NT2/D1 (cell line): Measurements from ENCODE around the gene TBC1D30.

Experiments used
- DNase-seq: peaks from one replicate; pipeline ENCODE4 v3.0.0-alpha.2; 2011; ENCODE audit warnings: low read depth, low spot score
- H3K27me3 ChIP-seq: 2 replicates; pipeline ENCODE4 v1.6.0; 2011; ENCODE audit warnings: mild to moderate bottlenecking; ENCODE audit not compliant: insufficient read length, insufficient read depth
- H3K36me3 ChIP-seq: 2 replicates; pipeline ENCODE4 v1.6.1; 2011; ENCODE audit warnings: mild to moderate bottlenecking, low read length, mixed read lengths; ENCODE audit not compliant: insufficient read depth, insufficient read length
- H3K4me1 ChIP-seq: 2 replicates; pipeline ENCODE4 v1.5.1; 2011; ENCODE audit not compliant: insufficient read depth, insufficient read length
- H3K4me3 ChIP-seq: 2 replicates; pipeline ENCODE4 v1.5.1; 2011; ENCODE audit warnings: low read depth; ENCODE audit not compliant: insufficient read length
- H3K9ac ChIP-seq: 2 replicates; pipeline ENCODE4 v1.6.0; 2011; ENCODE audit warnings: low read depth; ENCODE audit not compliant: insufficient read length
- H3K9me3 ChIP-seq: 2 replicates; pipeline ENCODE4 v1.5.1; 2011; ENCODE audit warnings: mild to moderate bottlenecking, low read length; ENCODE audit not compliant: insufficient read depth
- SUZ12 ChIP-seq: IDR thresholded peaks from 2 replicates; pipeline ENCODE4 v1.6.1; 2011; ENCODE audit not compliant: insufficient read length, insufficient read depth; ENCODE audit errors: extremely low read depth
- YY1 ChIP-seq: IDR thresholded peaks from 2 replicates; pipeline ENCODE4 v1.6.1; 2011; ENCODE audit not compliant: insufficient read length, insufficient read depth
- ZNF274 ChIP-seq: IDR thresholded peaks from 2 replicates; pipeline ENCODE4 v1.6.1; 2011; ENCODE audit warnings: mild to moderate bottlenecking, low read depth, low read length

TBC1D30 gene

GRCh38 chr12:64864319-64864718 is 39.9 kb downstream of the TBC1D30 start:
- H3K36me3 ChIP-seq, result no peaks in the 10 kb centered on the region
- DNase-seq, result no peak
- H3K4me3 ChIP-seq, result no peak overlapping the region
- TF ChIP-seq SUZ12 (no peak), ZNF274 (no peak), YY1 (no peak)
- H3K9me3 ChIP-seq, result no peaks in the 10 kb centered on the region
- no peaks in the 10 kb centered on the region for H3K4me1 ChIP-seq
- no peak overlapping the region for H3K9ac ChIP-seq
- no peaks in the 10 kb centered on the region for H3K27me3 ChIP-seq

- TF ChIP-seq SUZ12 (no peak), ZNF274 (no peak), YY1 (no peak)
- Histone ChIP-seq H3K9ac (no peak overlapping the region), H3K27me3 (no peaks in the 10 kb centered on the region), H3K4me1 (no peaks in the 10 kb centered on the region), H3K4me3 (no peak overlapping the region), H3K9me3 (no peaks in the 10 kb centered on the region), H3K36me3 (no peaks in the 10 kb centered on the region)
- DNase-seq, result no peak
Measured at GRCh38 chr12:64875186-64875585, 50.7 kb downstream of the TBC1D30 start.

- H3K4me1 ChIP-seq, result no peaks in the 10 kb centered on the region
- H3K27me3 ChIP-seq, result no peaks in the 10 kb centered on the region
- no peak overlapping the region for H3K9ac ChIP-seq
- DNase-seq, result no peak
- no peaks in the 10 kb centered on the region for H3K36me3 ChIP-seq
- H3K4me3 ChIP-seq, result no peak overlapping the region
- TF ChIP-seq ZNF274 (no peak), SUZ12 (no peak), YY1 (no peak)
- H3K9me3 ChIP-seq, result no peaks in the 10 kb centered on the region
Measured at GRCh38 chr12:64876388-64877071, 52.1 kb downstream of the TBC1D30 start.

- H3K4me3 ChIP-seq, result no peak overlapping the region
- H3K27me3 ChIP-seq, result no peaks in the 10 kb centered on the region
- no peaks in the 10 kb centered on the region for H3K9me3 ChIP-seq
- H3K36me3 ChIP-seq, result no peaks in the 10 kb centered on the region
- H3K4me1 ChIP-seq, result no peaks in the 10 kb centered on the region
- no peak for TF ChIP-seq YY1
- no peak for TF ChIP-seq ZNF274
- no peak for TF ChIP-seq SUZ12
- DNase-seq, result no peak
- no peak overlapping the region for H3K9ac ChIP-seq
Measured at GRCh38 chr12:64877363-64878004, 53.0 kb downstream of the TBC1D30 start.

GRCh38 chr12:64882687-64883086 is 58.2 kb downstream of the TBC1D30 start:
- Histone ChIP-seq H3K4me1 (no peaks in the 10 kb centered on the region), H3K9me3 (no peaks in the 10 kb centered on the region), H3K9ac (no peak overlapping the region), H3K27me3 (peaks cover 20% of the 10 kb centered on the region), H3K36me3 (no peaks in the 10 kb centered on the region), H3K4me3 (no peak overlapping the region)
- no peak for DNase-seq
- TF ChIP-seq SUZ12 (no peak), YY1 (no peak), ZNF274 (no peak)

GRCh38 chr12:64883264-64884163 is 59.1 kb downstream of the TBC1D30 start:
- Histone ChIP-seq H3K36me3 (no peaks in the 10 kb centered on the region), H3K9ac (no peak overlapping the region), H3K4me1 (no peaks in the 10 kb centered on the region), H3K27me3 (peaks cover 28% of the 10 kb centered on the region), H3K4me3 (no peak overlapping the region), H3K9me3 (no peaks in the 10 kb centered on the region)
- no peak for TF ChIP-seq YY1
- TF ChIP-seq ZNF274, result no peak
- DNase-seq, result no peak

- H3K36me3 ChIP-seq, result no peaks in the 10 kb centered on the region
- H3K4me1 ChIP-seq, result no peaks in the 10 kb centered on the region
- no peak overlapping the region for H3K4me3 ChIP-seq
- DNase-seq, result no peak
- TF ChIP-seq ZNF274 (no peak), SUZ12 (no peak), YY1 (no peak)
- H3K9ac ChIP-seq, result no peak overlapping the region
- no peaks in the 10 kb centered on the region for H3K9me3 ChIP-seq
- H3K27me3 ChIP-seq, result peaks cover 35% of the 10 kb centered on the region
Measured at GRCh38 chr12:64884164-64884542, 59.7 kb downstream of the TBC1D30 start.
